ENCODE data around the gene CYP4F12.

The CYP4F12 gene

GRCh38 chr19:15635016-15635805 is 37.7 kb upstream of the CYP4F12 start:
- H3K9ac ChIP-seq = no peak overlapping the region
- peaks cover 4% of the 10 kb centered on the region; the same call in 1 of the 2 replicates for H3K27me3 ChIP-seq (ENCODE audit: insufficient read depth, low read depth)
- no peaks in the 10 kb centered on the region for H3K79me2 ChIP-seq (ENCODE audit: insufficient read depth, low read depth)
- H3K27ac ChIP-seq = no peak overlapping the region
- TF ChIP-seq, protein P1, sequence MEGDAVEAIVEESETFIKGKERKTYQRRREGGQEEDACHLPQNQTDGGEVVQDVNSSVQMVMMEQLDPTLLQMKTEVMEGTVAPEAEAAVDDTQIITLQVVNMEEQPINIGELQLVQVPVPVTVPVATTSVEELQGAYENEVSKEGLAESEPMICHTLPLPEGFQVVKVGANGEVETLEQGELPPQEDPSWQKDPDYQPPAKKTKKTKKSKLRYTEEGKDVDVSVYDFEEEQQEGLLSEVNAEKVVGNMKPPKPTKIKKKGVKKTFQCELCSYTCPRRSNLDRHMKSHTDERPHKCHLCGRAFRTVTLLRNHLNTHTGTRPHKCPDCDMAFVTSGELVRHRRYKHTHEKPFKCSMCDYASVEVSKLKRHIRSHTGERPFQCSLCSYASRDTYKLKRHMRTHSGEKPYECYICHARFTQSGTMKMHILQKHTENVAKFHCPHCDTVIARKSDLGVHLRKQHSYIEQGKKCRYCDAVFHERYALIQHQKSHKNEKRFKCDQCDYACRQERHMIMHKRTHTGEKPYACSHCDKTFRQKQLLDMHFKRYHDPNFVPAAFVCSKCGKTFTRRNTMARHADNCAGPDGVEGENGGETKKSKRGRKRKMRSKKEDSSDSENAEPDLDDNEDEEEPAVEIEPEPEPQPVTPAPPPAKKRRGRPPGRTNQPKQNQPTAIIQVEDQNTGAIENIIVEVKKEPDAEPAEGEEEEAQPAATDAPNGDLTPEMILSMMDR (conservative IDR thresholded peaks at IDR 0.05; ENCODE audit: low read depth, low read length) = no peak
- H3K4me2 ChIP-seq = no peak overlapping the region
- H4K20me1 ChIP-seq (ENCODE audit: insufficient read depth) = no peaks in the 10 kb centered on the region
- H2AFZ ChIP-seq (ENCODE audit: low read depth) = no peak overlapping the region
- H3K4me1 ChIP-seq (ENCODE audit: low read depth, poor library complexity, severe bottlenecking) = no peaks in the 10 kb centered on the region
- H3K4me3 ChIP-seq (IDR thresholded peaks at IDR 0.05; ENCODE audit: insufficient read depth, low read depth, low read length) = no peak overlapping the region
- H3K36me3 ChIP-seq (ENCODE audit: insufficient read depth) = no peaks in the 10 kb centered on the region

DNA sequence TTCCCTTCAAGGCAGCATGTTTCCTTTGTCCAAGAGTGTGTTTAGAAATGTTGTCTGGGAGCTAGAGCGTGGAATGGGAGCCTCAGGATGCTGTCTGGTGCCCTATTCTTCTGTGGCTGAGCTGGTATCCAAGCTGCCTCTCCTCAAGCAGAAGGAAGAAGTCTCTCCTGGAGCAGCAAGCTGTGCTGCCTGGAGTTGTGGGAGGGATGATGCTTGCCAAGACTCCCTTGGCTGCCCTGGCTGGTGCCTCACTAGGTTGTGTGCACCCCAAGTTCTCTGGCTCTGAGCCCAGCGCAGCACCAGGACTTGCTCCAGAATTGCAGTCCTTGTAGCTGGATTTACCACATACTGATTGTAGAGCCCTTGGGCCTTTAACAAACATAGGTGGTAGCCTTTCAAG is 36.9 kb upstream of the CYP4F12 start:
- no peaks in the 10 kb centered on the region for H3K79me2 ChIP-seq (ENCODE audit: insufficient read depth, low read depth)
- no peak overlapping the region for H3K27ac ChIP-seq
- no peaks in the 10 kb centered on the region for H3K36me3 ChIP-seq (ENCODE audit: insufficient read depth)
- H3K4me1 ChIP-seq (ENCODE audit: low read depth, poor library complexity, severe bottlenecking) = no peaks in the 10 kb centered on the region
- no peak overlapping the region for H2AFZ ChIP-seq (ENCODE audit: low read depth)
- TF ChIP-seq, protein P1 (conservative IDR thresholded peaks at IDR 0.05; ENCODE audit: low read depth, low read length) = no peak
- no peaks in the 10 kb centered on the region for H4K20me1 ChIP-seq (ENCODE audit: insufficient read depth)
- no peak overlapping the region for H3K4me2 ChIP-seq
- H3K9ac ChIP-seq = no peak overlapping the region
- peaks cover 4% of the 10 kb centered on the region; the same call in 1 of the 2 replicates for H3K27me3 ChIP-seq (ENCODE audit: insufficient read depth, low read depth)
- no peak overlapping the region for H3K4me3 ChIP-seq (IDR thresholded peaks at IDR 0.05; ENCODE audit: insufficient read depth, low read depth, low read length)

DNA sequence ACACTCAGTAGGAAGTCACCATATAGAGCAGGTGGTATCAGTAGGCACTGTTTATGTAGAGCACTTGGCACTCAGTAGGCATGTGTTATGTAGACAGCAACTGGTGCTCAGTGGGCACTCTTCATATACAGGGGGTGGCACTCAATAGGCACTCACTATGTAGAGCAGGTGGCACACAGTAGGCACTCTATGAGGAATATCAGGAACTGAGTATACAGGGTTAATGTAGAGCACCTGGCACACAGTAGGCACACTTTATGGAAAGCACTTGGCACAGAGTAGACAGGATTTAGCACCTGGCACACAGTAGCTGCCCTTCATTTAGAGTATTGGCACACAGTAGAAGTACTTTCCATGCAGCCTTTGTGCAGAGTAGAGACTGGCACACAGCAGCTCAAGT is 33.3 kb upstream of the CYP4F12 start:
- Histone ChIP-seq H3K4me1 (ENCODE audit: low read depth, poor library complexity, severe bottlenecking) (no peaks in the 10 kb centered on the region), H3K27me3 (ENCODE audit: insufficient read depth, low read depth) (peaks cover 4% of the 10 kb centered on the region; the same call in 1 of the 2 replicates), H2AFZ (ENCODE audit: low read depth) (no peak overlapping the region), H3K36me3 (ENCODE audit: insufficient read depth) (no peaks in the 10 kb centered on the region), H3K79me2 (ENCODE audit: insufficient read depth, low read depth) (no peaks in the 10 kb centered on the region), H3K9ac (no peak overlapping the region), H4K20me1 (ENCODE audit: insufficient read depth) (no peaks in the 10 kb centered on the region), H3K4me3 (IDR thresholded peaks at IDR 0.05; ENCODE audit: insufficient read depth, low read depth, low read length) (no peak overlapping the region), H3K27ac (no peak overlapping the region), H3K4me2 (no peak overlapping the region)
- TF ChIP-seq, protein P1 (conservative IDR thresholded peaks at IDR 0.05; ENCODE audit: low read depth, low read length) = no peak

DNA sequence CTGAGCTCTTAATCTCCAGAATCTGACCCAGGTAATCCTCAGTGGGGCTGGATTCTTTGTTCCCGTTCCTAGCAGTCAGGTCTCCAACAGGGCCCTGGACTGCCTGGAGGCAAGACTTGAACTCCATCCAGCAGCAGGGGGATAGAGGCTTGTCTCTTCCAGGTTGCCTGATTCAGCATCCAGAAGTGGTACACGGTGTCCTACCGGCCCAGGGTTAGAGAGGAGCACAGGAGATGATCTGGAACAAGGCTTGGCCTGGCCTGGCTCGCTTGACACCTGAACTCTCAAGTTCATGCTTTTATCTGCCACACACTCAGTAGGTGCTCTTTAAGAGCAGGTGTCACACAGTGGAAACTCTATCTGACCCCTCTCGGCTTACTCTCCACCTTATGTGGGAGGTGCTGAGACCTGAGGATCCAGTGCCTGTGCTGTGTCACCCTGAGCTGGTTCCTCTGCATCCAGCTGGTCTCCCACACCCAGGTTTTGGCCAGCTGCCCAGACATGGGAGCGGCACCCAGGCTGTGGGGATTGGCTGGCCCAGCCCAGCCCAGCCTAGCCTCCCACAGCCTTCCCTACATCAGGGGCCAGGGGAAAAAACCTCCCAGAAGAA is 32.5 kb upstream of the CYP4F12 start, which contains the start of gene CYP4F3:
CYP4F3 (plus strand) TSS at position 604 of the 610 bp plus-strand sequence. CDS start 519 bp downstream, outside the sequence.
- H3K79me2 ChIP-seq (ENCODE audit: insufficient read depth, low read depth) = no peaks in the 10 kb centered on the region
- H3K4me2 ChIP-seq = no peak within 1 kb of the TSS
- H3K4me3 ChIP-seq (IDR thresholded peaks at IDR 0.05; ENCODE audit: insufficient read depth, low read depth, low read length) = no peak within 1 kb of the TSS
- no peak within 1 kb of the TSS for H2AFZ ChIP-seq (ENCODE audit: low read depth)
- H3K9ac ChIP-seq = no peak within 1 kb of the TSS
- H3K36me3 ChIP-seq (ENCODE audit: insufficient read depth) = no peaks in the 10 kb centered on the region
- H3K4me1 ChIP-seq (ENCODE audit: low read depth, poor library complexity, severe bottlenecking) = no peaks in the 10 kb centered on the region
- TF ChIP-seq, protein P1 (conservative IDR thresholded peaks at IDR 0.05; ENCODE audit: low read depth, low read length) = no peak
- peaks cover 4% of the 10 kb centered on the region; the same call in 1 of the 2 replicates for H3K27me3 ChIP-seq (ENCODE audit: insufficient read depth, low read depth)
- no peaks in the 10 kb centered on the region for H4K20me1 ChIP-seq (ENCODE audit: insufficient read depth)
- H3K27ac ChIP-seq = no peak within 1 kb of the TSS

Data from KMS-11 (cell line).